Stimulated activated CD8-positive, alpha-beta memory T cell treated with anti-CD3 and anti-CD28 coated beads, Interleukin-15, amount 100 ng/mL, for 4 hours (primary cell): ENCODE results near the gene ITPRID2.
A peak's percentile ranks its signal among the peaks of the same experiment; 100 is the strongest.
"Not testable (repeated sequence)": the region's sequence is repeated elsewhere in the genome, so short reads cannot be mapped to it uniquely, and the experiment has no call there.

Experiments
- DNase-seq, 2 donors: peaks; one replicate each; pipeline ENCODE4 v3.0.0-alpha.2; 2020; ENCODE audit warnings: low read depth in 2 of 2

ITPRID2 gene

GRCh38 chr2:181916726-181917718 is 25.5 kb downstream of the ITPRID2 start:
- DNase-seq: no peak

GRCh38 chr2:181918188-181918587 is 26.7 kb downstream of the ITPRID2 start:
- DNase-seq: no peak

- DNase-seq: no peak
These were observed 31.6 kb downstream of the ITPRID2 start for GRCh38 chr2:181923121-181923520.

GRCh38 chr2:181924336-181924735 is 32.8 kb downstream of the ITPRID2 start:
- no peak for DNase-seq

- no peak for DNase-seq
These were observed 43.2 kb downstream of the ITPRID2 start for GRCh38 chr2:181934694-181935093.

- DNase-seq: no peak
These were observed 45.9 kb downstream of the ITPRID2 start for GRCh38 chr2:181937473-181937872.

- DNase-seq: no peak
These were observed 52.0 kb downstream of the ITPRID2 start for GRCh38 chr2:181943411-181944124.

GRCh38 chr2:181944164-181944913 is 52.8 kb downstream of the ITPRID2 start:
- DNase-seq: no peak

GRCh38 chr2:181944914-181945291 is 53.4 kb downstream of the ITPRID2 start:
- DNase-seq: no peak

GRCh38 chr2:181946444-181947127 is 55.1 kb downstream of the ITPRID2 start:
- no peak for DNase-seq

- no peak for DNase-seq
These were observed 55.7 kb downstream of the ITPRID2 start for GRCh38 chr2:181947273-181947672.

GRCh38 chr2:181948227-181948626 is 56.7 kb downstream of the ITPRID2 start:
- no peak for DNase-seq

- DNase-seq: no peak
These were observed 57.5 kb downstream of the ITPRID2 start for GRCh38 chr2:181949047-181949446.

GRCh38 chr2:181952404-181953226 is 61.1 kb downstream of the ITPRID2 start:
- DNase-seq: no peak

GRCh38 chr2:181953881-181954537 is 62.5 kb downstream of the ITPRID2 start:
- peak in 1 of 2 donors; percentile 27 for DNase-seq

- DNase-seq: no peak
These were observed 63.0 kb downstream of the ITPRID2 start for GRCh38 chr2:181954538-181954883.

GRCh38 chr2:181955010-181955409 is 63.5 kb downstream of the ITPRID2 start:
- DNase-seq: no peak

GRCh38 chr2:181955866-181956265 is 64.3 kb downstream of the ITPRID2 start:
- DNase-seq: not testable (repeated sequence)

GRCh38 chr2:181957668-181958067 is 66.1 kb downstream of the ITPRID2 start:
- DNase-seq: no peak

GRCh38 chr2:181958726-181959125 is 67.2 kb downstream of the ITPRID2 start:
- DNase-seq: no peak
